ENCODE data around the gene ANKMY1.

GRCh38 chr2:240463274-240463865 is 94.4 kb downstream of the ANKMY1 start:
- TF ChIP-seq EZH2 (IDR thresholded peaks at IDR 0.05; ENCODE audit: low read depth, low read length, severe bottlenecking) (no peak), POLR2A (IDR thresholded peaks at IDR 0.05; ENCODE audit: control extremely low read depth in 1 of 2, low read depth in 2 of 2, low read length in 2 of 2) (no peak), CTCF (IDR thresholded peaks at IDR 0.05; ENCODE audit: control extremely low read depth in 1 of 3, insufficient read depth in 1 of 3, low read depth in 1 of 3, low read length in 3 of 3) (no peak)
